ENCODE results near the gene CHAF1A. TPM values are rescaled to one million over a fixed set of nuclear protein-coding genes. Genes with fewer than 3 reads are reported as not detected.

The CHAF1A gene
- total RNA-seq, 1 experiment from 2014 or later = 7.8 TPM

GRCh38 chr19:4416268-4416667, 13.8 kb downstream of the CHAF1A start:
- Histone ChIP-seq H3K79me2 (ENCODE audit: low read length) (peaks cover 60% of the 10 kb centered on the region), H3K9ac (ENCODE audit: low read length) (no peak overlapping the region), H3K27ac (ENCODE audit: low read length) (no peak overlapping the region), H3K4me1 (ENCODE audit: low read length) (no peaks in the 10 kb centered on the region), H2AFZ (ENCODE audit: low read length) (no peak overlapping the region), H3K4me3 (ENCODE audit: low read length) (no peak overlapping the region), H3K36me3 (ENCODE audit: insufficient read depth, low read length) (peaks cover 29% of the 10 kb centered on the region; the same call in 1 of the 2 replicates), H3K9me2 (replicated peaks; ENCODE audit: insufficient read depth, low read length) (no peaks in the 10 kb centered on the region), H4K20me1 (ENCODE audit: insufficient read depth, low read depth, low read length) (peaks cover 28% of the 10 kb centered on the region), H3K27me3 (ENCODE audit: low read length) (no peaks in the 10 kb centered on the region), H3K9me3 (ENCODE audit: low read length) (no peaks in the 10 kb centered on the region), H3K4me2 (ENCODE audit: low read depth, low read length, poor library complexity, severe bottlenecking) (no peak overlapping the region)
- DNase-seq = no peak

DNA sequence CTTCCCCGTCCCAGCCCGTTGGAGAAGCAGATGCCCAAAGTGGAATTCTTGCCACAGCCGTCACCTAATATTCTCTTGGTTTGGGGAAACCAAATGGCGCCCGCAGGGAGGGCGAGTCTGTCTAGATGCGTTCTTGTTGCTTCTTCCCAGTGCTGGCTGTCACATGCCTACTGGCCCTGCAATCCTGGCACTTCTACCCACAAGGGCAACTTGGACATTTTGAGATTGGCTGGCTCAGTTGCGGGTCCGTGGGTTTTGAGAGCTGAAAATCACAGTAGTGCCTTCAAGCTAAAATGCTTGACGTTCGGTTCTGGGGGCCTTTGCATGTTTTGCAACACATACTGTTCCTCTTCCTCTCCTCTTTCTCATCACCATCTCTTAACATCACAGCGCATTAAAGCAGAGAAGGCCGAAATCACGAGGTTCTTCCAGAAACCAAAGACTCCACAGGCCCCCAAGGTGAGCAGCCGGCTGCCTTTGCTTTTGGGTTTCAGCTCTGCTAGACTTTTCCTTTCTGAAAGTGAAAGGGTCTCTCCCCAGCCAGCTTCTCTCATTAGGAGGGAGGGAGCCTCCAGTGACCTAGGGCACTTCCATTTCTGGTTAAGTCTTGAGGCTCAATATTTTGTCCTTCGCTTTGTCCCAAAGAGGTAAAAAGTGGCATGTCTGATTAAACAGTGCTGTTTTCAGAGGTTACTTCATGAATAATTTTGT, 21.1 kb downstream of the CHAF1A start:
- H3K9me3 ChIP-seq (ENCODE audit: low read length) = no peaks in the 10 kb centered on the region
- H3K4me3 ChIP-seq (ENCODE audit: low read length) = no peak overlapping the region
- H3K9me2 ChIP-seq (replicated peaks; ENCODE audit: insufficient read depth, low read length) = no peaks in the 10 kb centered on the region
- H3K9ac ChIP-seq (ENCODE audit: low read length) = no peak overlapping the region
- H3K27ac ChIP-seq (ENCODE audit: low read length) = no peak overlapping the region
- H3K36me3 ChIP-seq (ENCODE audit: insufficient read depth, low read length) = peaks cover 28% of the 10 kb centered on the region
- no peak for DNase-seq
- 0 out of 2 replicates have a peak, but pooled peaks cover 3% of the 10 kb centered on the region for H3K79me2 ChIP-seq (ENCODE audit: low read length)
- H3K4me1 ChIP-seq (ENCODE audit: low read length) = no peaks in the 10 kb centered on the region
- no peak overlapping the region for H3K4me2 ChIP-seq (ENCODE audit: low read depth, low read length, poor library complexity, severe bottlenecking)
- H2AFZ ChIP-seq (ENCODE audit: low read length) = no peak overlapping the region
- no peaks in the 10 kb centered on the region for H4K20me1 ChIP-seq (ENCODE audit: insufficient read depth, low read depth, low read length)
- no peaks in the 10 kb centered on the region for H3K27me3 ChIP-seq (ENCODE audit: low read length)

- Histone ChIP-seq H3K4me3 (ENCODE audit: low read length) (no peak overlapping the region), H3K9me2 (replicated peaks; ENCODE audit: insufficient read depth, low read length) (no peaks in the 10 kb centered on the region), H3K9me3 (ENCODE audit: low read length) (no peaks in the 10 kb centered on the region), H2AFZ (ENCODE audit: low read length) (no peak overlapping the region), H3K27me3 (ENCODE audit: low read length) (no peaks in the 10 kb centered on the region), H3K9ac (ENCODE audit: low read length) (no peak overlapping the region), H4K20me1 (ENCODE audit: insufficient read depth, low read depth, low read length) (0 out of 2 replicates have a peak, but pooled peaks cover under 1% of the 10 kb centered on the region), H3K27ac (ENCODE audit: low read length) (no peak overlapping the region), H3K36me3 (ENCODE audit: insufficient read depth, low read length) (peaks cover 34% of the 10 kb centered on the region), H3K4me1 (ENCODE audit: low read length) (no peaks in the 10 kb centered on the region), H3K79me2 (ENCODE audit: low read length) (no peaks in the 10 kb centered on the region), H3K4me2 (ENCODE audit: low read depth, low read length, poor library complexity, severe bottlenecking) (no peak overlapping the region)
- no peak for DNase-seq
These were observed 23.1 kb downstream of the CHAF1A start for GRCh38 chr19:4425537-4425936.

- Histone ChIP-seq H3K36me3 (ENCODE audit: insufficient read depth, low read length) (peaks cover 44% of the 10 kb centered on the region), H3K4me2 (ENCODE audit: low read depth, low read length, poor library complexity, severe bottlenecking) (no peak overlapping the region)
These were observed 26.0 kb downstream of the CHAF1A start for GRCh38 chr19:4428326-4428975.

GRCh38 chr19:4429256-4429655, 26.8 kb downstream of the CHAF1A start:
- H3K27ac ChIP-seq (ENCODE audit: low read length) = no peak overlapping the region
- peaks cover 43% of the 10 kb centered on the region for H3K36me3 ChIP-seq (ENCODE audit: insufficient read depth, low read length)
- H3K4me1 ChIP-seq (ENCODE audit: low read length) = peaks cover 15% of the 10 kb centered on the region
- no peak overlapping the region for H3K4me2 ChIP-seq (ENCODE audit: low read depth, low read length, poor library complexity, severe bottlenecking)
- H3K9me3 ChIP-seq (ENCODE audit: low read length) = no peaks in the 10 kb centered on the region
- 0 out of 2 replicates have a peak, but pooled peaks cover 8% of the 10 kb centered on the region for H4K20me1 ChIP-seq (ENCODE audit: insufficient read depth, low read depth, low read length)
- H2AFZ ChIP-seq (ENCODE audit: low read length) = no peak overlapping the region
- no peak for DNase-seq
- no peak overlapping the region for H3K4me3 ChIP-seq (ENCODE audit: low read length)
- no peak overlapping the region for H3K9ac ChIP-seq (ENCODE audit: low read length)
- H3K27me3 ChIP-seq (ENCODE audit: low read length) = no peaks in the 10 kb centered on the region
- H3K79me2 ChIP-seq (ENCODE audit: low read length) = peaks cover under 1% of the 10 kb centered on the region
- H3K9me2 ChIP-seq (replicated peaks; ENCODE audit: insufficient read depth, low read length) = no peaks in the 10 kb centered on the region

More at GRCh38 chr19:4428326-4428975, 26.0 kb downstream of the CHAF1A start:
- Histone ChIP-seq H3K27me3 (ENCODE audit: low read length) (no peaks in the 10 kb centered on the region), H3K27ac (ENCODE audit: low read length) (no peak overlapping the region), H3K79me2 (ENCODE audit: low read length) (no peaks in the 10 kb centered on the region), H3K9me2 (replicated peaks; ENCODE audit: insufficient read depth, low read length) (no peaks in the 10 kb centered on the region), H3K9ac (ENCODE audit: low read length) (no peak overlapping the region), H3K4me1 (ENCODE audit: low read length) (peaks cover 15% of the 10 kb centered on the region), H2AFZ (ENCODE audit: low read length) (no peak overlapping the region), H4K20me1 (ENCODE audit: insufficient read depth, low read depth, low read length) (0 out of 2 replicates have a peak, but pooled peaks cover 8% of the 10 kb centered on the region), H3K4me3 (ENCODE audit: low read length) (no peak overlapping the region), H3K9me3 (ENCODE audit: low read length) (no peaks in the 10 kb centered on the region)
- no peak for DNase-seq

GRCh38 chr19:4429771-4430171, 27.3 kb downstream of the CHAF1A start:
- no peak overlapping the region for H2AFZ ChIP-seq (ENCODE audit: low read length)
- H3K4me2 ChIP-seq (ENCODE audit: low read depth, low read length, poor library complexity, severe bottlenecking) = no peak overlapping the region
- H3K27me3 ChIP-seq (ENCODE audit: low read length) = no peaks in the 10 kb centered on the region
- H3K9me3 ChIP-seq (ENCODE audit: low read length) = no peaks in the 10 kb centered on the region
- H3K36me3 ChIP-seq (ENCODE audit: insufficient read depth, low read length) = peaks cover 48% of the 10 kb centered on the region
- peaks cover 15% of the 10 kb centered on the region for H3K4me1 ChIP-seq (ENCODE audit: low read length)
- peaks cover 13% of the 10 kb centered on the region; the same call in 1 of the 2 replicates for H4K20me1 ChIP-seq (ENCODE audit: insufficient read depth, low read depth, low read length)
- no peak overlapping the region for H3K4me3 ChIP-seq (ENCODE audit: low read length)
- peaks cover 6% of the 10 kb centered on the region for H3K79me2 ChIP-seq (ENCODE audit: low read length)
- no peaks in the 10 kb centered on the region for H3K9me2 ChIP-seq (replicated peaks; ENCODE audit: insufficient read depth, low read length)
- no peak overlapping the region for H3K27ac ChIP-seq (ENCODE audit: low read length)
- no peak overlapping the region for H3K9ac ChIP-seq (ENCODE audit: low read length)
- no peak for DNase-seq

DNA sequence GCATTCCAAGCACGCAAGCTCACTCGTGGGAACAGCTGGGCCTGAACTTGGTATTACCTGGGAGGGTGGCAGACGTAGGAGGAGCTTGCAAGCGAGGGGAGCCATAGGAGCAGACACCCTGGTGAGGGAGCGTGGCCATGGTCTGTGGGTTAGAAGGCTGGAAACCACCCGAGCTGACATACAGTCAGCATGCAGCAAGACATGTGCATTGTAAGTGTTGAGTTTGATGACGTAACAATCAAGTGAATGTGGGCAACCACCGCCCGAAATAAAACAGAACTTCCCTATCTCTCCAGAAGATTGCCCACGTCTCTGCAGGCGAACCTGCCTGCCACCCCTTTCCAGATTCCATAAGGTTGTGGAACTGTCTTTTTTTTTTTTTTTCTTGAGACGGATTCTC, 28.3 kb downstream of the CHAF1A start:
- Histone ChIP-seq H3K4me2 (ENCODE audit: low read depth, low read length, poor library complexity, severe bottlenecking) (no peak overlapping the region), H2AFZ (ENCODE audit: low read length) (no peak overlapping the region), H3K9me2 (replicated peaks; ENCODE audit: insufficient read depth, low read length) (no peaks in the 10 kb centered on the region), H3K79me2 (ENCODE audit: low read length) (peaks cover 6% of the 10 kb centered on the region), H4K20me1 (ENCODE audit: insufficient read depth, low read depth, low read length) (peaks cover 13% of the 10 kb centered on the region; the same call in 1 of the 2 replicates), H3K27ac (ENCODE audit: low read length) (no peak overlapping the region), H3K4me3 (ENCODE audit: low read length) (no peak overlapping the region), H3K4me1 (ENCODE audit: low read length) (peaks cover 15% of the 10 kb centered on the region), H3K9me3 (ENCODE audit: low read length) (no peaks in the 10 kb centered on the region), H3K36me3 (ENCODE audit: insufficient read depth, low read length) (peaks cover 41% of the 10 kb centered on the region), H3K9ac (ENCODE audit: low read length) (no peak overlapping the region), H3K27me3 (ENCODE audit: low read length) (no peaks in the 10 kb centered on the region)
- no peak for DNase-seq

DNA sequence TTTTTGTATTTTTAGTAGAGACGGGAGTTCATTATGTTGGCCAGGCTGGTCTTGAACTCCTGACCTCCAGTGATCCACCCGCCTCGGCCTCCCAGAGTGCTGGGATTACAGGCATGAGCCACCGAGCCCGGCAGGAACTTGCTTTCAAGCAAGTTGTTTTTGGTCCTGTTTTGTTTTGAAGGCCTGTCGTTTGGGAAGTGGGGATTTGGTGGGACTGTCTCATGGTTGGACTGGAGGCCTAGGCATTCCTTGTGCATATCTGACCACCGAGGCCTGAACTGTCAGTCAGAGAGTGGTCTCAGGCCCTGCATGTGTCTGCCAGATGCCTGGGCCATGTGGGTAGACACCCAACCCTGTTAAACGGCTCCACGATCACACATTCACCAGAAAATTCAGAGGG, 28.9 kb downstream of the CHAF1A start:
- H3K27ac ChIP-seq (ENCODE audit: low read length) = no peak overlapping the region
- no peak overlapping the region for H3K4me3 ChIP-seq (ENCODE audit: low read length)
- peaks cover 39% of the 10 kb centered on the region for H3K36me3 ChIP-seq (ENCODE audit: insufficient read depth, low read length)
- H2AFZ ChIP-seq (ENCODE audit: low read length) = no peak overlapping the region
- H3K9me2 ChIP-seq (replicated peaks; ENCODE audit: insufficient read depth, low read length) = no peaks in the 10 kb centered on the region
- H3K27me3 ChIP-seq (ENCODE audit: low read length) = no peaks in the 10 kb centered on the region
- H3K79me2 ChIP-seq (ENCODE audit: low read length) = peaks cover 6% of the 10 kb centered on the region
- no peak for DNase-seq
- H4K20me1 ChIP-seq (ENCODE audit: insufficient read depth, low read depth, low read length) = peaks cover 13% of the 10 kb centered on the region; the same call in 1 of the 2 replicates
- no peak overlapping the region for H3K4me2 ChIP-seq (ENCODE audit: low read depth, low read length, poor library complexity, severe bottlenecking)
- H3K9ac ChIP-seq (ENCODE audit: low read length) = no peak overlapping the region
- no peaks in the 10 kb centered on the region for H3K9me3 ChIP-seq (ENCODE audit: low read length)
- H3K4me1 ChIP-seq (ENCODE audit: low read length) = peaks cover 15% of the 10 kb centered on the region

All from Karpas-422 (cell line).